Sigmoid colon (tissue), 3 donors: ENCODE data around the gene CCR5.

Source experiments
- CTCF ChIP-seq, 4 experiments: fragments of 450-650 bp in 3 of 4; fragments of 200-600 bp in 1 of 4; IDR thresholded peaks; one replicate each; pipeline ENCODE4 v1.5.1; 2016 to 2019; ENCODE audit warnings: antibody characterized with exemption in 4 of 4, mild to moderate bottlenecking in 3 of 4, moderate library complexity in 2 of 4
- POLR2A ChIP-seq, 2 donors: fragments of 450-650 bp; IDR thresholded peaks; one replicate each; pipeline ENCODE4 v1.6.1; 2016; ENCODE audit warnings: antibody characterized with exemption in 2 of 2, mild to moderate bottlenecking in 2 of 2, moderate library complexity in 2 of 2

- TF ChIP-seq CTCF (IDR thresholded peaks at IDR 0.05) (no peak), POLR2A (IDR thresholded peaks at IDR 0.05) (no peak)
These were observed 9.1 kb upstream of the CCR5 start for GRCh38 chr3:46361408-46362283.
